Gastrocnemius medialis (tissue), 4 donors: Measurements from ENCODE around the gene CPNE5.

ENCODE experiments used
- POLR2A ChIP-seq, 2 donors: fragments of 450-650 bp; IDR thresholded peaks; one replicate each; pipeline ENCODE4 v1.6.1; 2017; ENCODE audit warnings: antibody characterized with exemption in 2 of 2, mild to moderate bottlenecking in 2 of 2, moderate library complexity in 2 of 2
- TF ChIP-seq, protein P1 (sequence below), 5 experiments: fragments of 450-650 bp in 3 of 5; fragments of 200-600 bp in 2 of 5; sonication (generic) in 2 of 5; IDR thresholded peaks in 4 of 5; conservative IDR thresholded peaks in 1 of 5; 1 replicate in 4 of 5; 2 replicates in 1 of 5; pipeline ENCODE4 v1.5.1; 2016 to 2019; ENCODE audit warnings: antibody characterized with exemption in 5 of 5, mild to moderate bottlenecking in 3 of 5, moderate library complexity in 3 of 5

DNA sequence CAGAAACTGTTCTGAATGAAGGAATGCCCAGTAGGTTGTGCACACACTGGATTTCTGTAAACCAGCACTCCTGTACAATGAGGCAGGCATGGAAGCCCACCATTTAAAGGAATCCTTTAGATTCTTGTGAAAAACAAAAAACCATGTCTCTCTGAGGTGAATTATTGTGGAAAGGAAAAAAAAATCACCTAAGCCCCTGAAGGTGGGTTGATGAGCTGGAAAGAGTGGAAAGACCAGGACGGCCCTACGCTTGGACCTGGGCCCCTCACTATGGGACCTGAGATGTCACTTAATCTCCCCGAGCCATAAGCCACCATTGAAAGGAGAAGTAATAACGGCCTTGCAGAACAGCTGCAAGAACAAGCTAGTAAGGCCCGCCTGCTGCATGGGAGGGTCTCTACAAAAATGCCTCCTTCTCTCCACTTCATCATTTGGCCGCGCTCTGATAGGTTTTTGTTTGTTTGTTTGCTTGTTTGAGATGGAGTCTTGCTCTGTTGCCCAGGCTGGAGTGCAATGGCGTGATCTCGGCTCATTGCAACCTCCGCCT, 72.8 kb downstream of the CPNE5 start:
- TF ChIP-seq POLR2A (IDR thresholded peaks at IDR 0.05), result no peak
- TF ChIP-seq, protein P1, sequence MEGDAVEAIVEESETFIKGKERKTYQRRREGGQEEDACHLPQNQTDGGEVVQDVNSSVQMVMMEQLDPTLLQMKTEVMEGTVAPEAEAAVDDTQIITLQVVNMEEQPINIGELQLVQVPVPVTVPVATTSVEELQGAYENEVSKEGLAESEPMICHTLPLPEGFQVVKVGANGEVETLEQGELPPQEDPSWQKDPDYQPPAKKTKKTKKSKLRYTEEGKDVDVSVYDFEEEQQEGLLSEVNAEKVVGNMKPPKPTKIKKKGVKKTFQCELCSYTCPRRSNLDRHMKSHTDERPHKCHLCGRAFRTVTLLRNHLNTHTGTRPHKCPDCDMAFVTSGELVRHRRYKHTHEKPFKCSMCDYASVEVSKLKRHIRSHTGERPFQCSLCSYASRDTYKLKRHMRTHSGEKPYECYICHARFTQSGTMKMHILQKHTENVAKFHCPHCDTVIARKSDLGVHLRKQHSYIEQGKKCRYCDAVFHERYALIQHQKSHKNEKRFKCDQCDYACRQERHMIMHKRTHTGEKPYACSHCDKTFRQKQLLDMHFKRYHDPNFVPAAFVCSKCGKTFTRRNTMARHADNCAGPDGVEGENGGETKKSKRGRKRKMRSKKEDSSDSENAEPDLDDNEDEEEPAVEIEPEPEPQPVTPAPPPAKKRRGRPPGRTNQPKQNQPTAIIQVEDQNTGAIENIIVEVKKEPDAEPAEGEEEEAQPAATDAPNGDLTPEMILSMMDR (IDR thresholded peaks at IDR 0.05 in 4 of 5, conservative IDR thresholded peaks at IDR 0.05 in 1 of 5), result no peak
